IPS-18c (cell line): Measurements from ENCODE around the gene PRR36.
A peak's percentile ranks its signal among the peaks of the same experiment; 100 is the strongest.

Source experiments
- H3K4me3 ChIP-seq: 2 replicates; pipeline ENCODE4 v1.7.0; 2013; ENCODE audit warnings: low read depth, mild to moderate bottlenecking, low read length, moderate library complexity; ENCODE audit not compliant: insufficient read depth
- H3K9me3 ChIP-seq: one replicate; pipeline ENCODE4 v1.6.1; 2013; ENCODE audit warnings: mild to moderate bottlenecking, low read length, moderate library complexity; ENCODE audit not compliant: control insufficient read depth, insufficient read depth

PRR36 gene

GRCh38 chr19:7885818-7886217 is 11.6 kb upstream of the PRR36 start:
- no peak overlapping the region for H3K4me3 ChIP-seq
- H3K9me3 ChIP-seq, result no peaks in the 10 kb centered on the region

- H3K4me3 ChIP-seq, result no peak overlapping the region
- H3K9me3 ChIP-seq, result no peaks in the 10 kb centered on the region
These were observed 9.8 kb upstream of the PRR36 start for GRCh38 chr19:7883796-7884570.

GRCh38 chr19:7883105-7883504 is 8.9 kb upstream of the PRR36 start:
- no peak overlapping the region for H3K4me3 ChIP-seq
- no peaks in the 10 kb centered on the region for H3K9me3 ChIP-seq

GRCh38 chr19:7881910-7882309 is 7.7 kb upstream of the PRR36 start:
- no peaks in the 10 kb centered on the region for H3K9me3 ChIP-seq
- H3K4me3 ChIP-seq, result no peak overlapping the region

GRCh38 chr19:7879836-7880235 is 5.6 kb upstream of the PRR36 start:
- no peak overlapping the region for H3K4me3 ChIP-seq
- H3K9me3 ChIP-seq, result no peaks in the 10 kb centered on the region

GRCh38 chr19:7879111-7879807 is 5.1 kb upstream of the PRR36 start:
- Histone ChIP-seq H3K4me3 (no peak overlapping the region), H3K9me3 (no peaks in the 10 kb centered on the region)

- Histone ChIP-seq H3K9me3 (no peaks in the 10 kb centered on the region), H3K4me3 (no peak overlapping the region)
These were observed 3.2 kb upstream of the PRR36 start for GRCh38 chr19:7877249-7877836.

GRCh38 chr19:7874897-7875273 is 695 bp upstream of the PRR36 start:
- peak overlapping the region; percentile 72 for H3K4me3 ChIP-seq
- H3K9me3 ChIP-seq, result no peaks in the 10 kb centered on the region

GRCh38 chr19:7873304-7874075 is 700 bp downstream of the PRR36 start:
- H3K4me3 ChIP-seq, result peak overlapping the region; percentile 72
- no peaks in the 10 kb centered on the region for H3K9me3 ChIP-seq

GRCh38 chr19:7872306-7873204 is 1.6 kb downstream of the PRR36 start:
- H3K4me3 ChIP-seq, result peak overlapping the region; percentile 72; the same call in 1 of the 2 replicates
- no peaks in the 10 kb centered on the region for H3K9me3 ChIP-seq

- Histone ChIP-seq H3K4me3 (peak overlapping the region; percentile 37; the same call in 1 of the 2 replicates), H3K9me3 (no peaks in the 10 kb centered on the region)
These were observed 2.5 kb downstream of the PRR36 start for GRCh38 chr19:7871437-7872305.

GRCh38 chr19:7870571-7871436 is 3.4 kb downstream of the PRR36 start:
- Histone ChIP-seq H3K4me3 (no peak overlapping the region; the same call in 1 of the 2 replicates), H3K9me3 (no peaks in the 10 kb centered on the region)

- Histone ChIP-seq H3K9me3 (no peaks in the 10 kb centered on the region), H3K4me3 (peak overlapping the region; percentile 58)
These were observed 4.2 kb downstream of the PRR36 start for GRCh38 chr19:7869910-7870511.

GRCh38 chr19:7869453-7869909 is 4.7 kb downstream of the PRR36 start:
- Histone ChIP-seq H3K9me3 (no peaks in the 10 kb centered on the region), H3K4me3 (peak overlapping the region; percentile 58)
